ENCODE results near the gene TEX54. TPM values are rescaled to one million over a fixed set of nuclear protein-coding genes. Genes with fewer than 3 reads are reported as not detected.

Gene TEX54
- total and polyA plus RNA-seq, 2 of the 13 experiments (the other 11 are each of a cell fraction or from before 2014, with no cell fraction given): not detected

DNA sequence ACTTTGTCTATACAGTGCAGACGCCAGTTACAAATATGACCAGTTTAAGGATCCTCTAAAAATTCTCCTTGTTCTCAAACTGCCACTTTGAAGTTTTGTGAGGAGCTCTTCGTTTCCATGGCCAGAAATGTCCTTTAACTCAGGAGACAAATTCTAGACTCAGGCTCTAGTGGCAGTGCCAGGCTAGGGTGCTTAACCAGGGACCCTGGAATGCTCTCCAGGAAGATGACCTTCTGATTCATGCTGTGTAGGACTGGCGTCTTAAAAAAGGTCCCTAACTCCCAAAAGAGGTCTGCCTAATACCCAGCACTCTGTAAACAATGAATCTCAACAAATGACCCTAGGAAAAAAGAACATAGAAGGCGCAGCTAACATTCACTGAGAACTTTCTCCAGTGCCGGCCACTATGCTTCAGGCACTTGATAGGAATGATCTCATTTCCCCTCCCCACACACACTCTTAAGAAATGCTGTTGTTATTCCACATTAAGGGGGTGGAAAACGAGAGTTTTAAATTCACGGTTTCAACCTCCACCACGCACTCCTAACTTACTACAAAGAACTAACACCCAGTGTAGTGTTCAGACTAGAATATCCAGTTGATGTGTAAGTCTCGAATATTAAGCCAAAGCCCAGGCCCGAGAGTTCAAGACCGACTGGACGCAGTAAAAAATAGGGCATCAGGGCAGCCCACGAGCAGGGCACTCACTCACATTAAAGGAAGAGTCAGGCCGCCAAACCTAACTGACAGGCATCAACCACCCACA, 28.1 kb downstream of the TEX54 start:
- CTCF ChIA-PET (ENCODE audit: low intra/inter-chr PET ratio, low total read pairs): no interaction called here
- H2AFZ ChIP-seq (ENCODE audit: low read length): no peak overlapping the region
- intact Hi-C loops (cut with micrococcal nuclease; ENCODE audit: unreplicated experiment): loop anchor here (1.0 to 2.0 kb wide), 2 partner anchors 18 to 27 kb away; partner anchors contain the start of gene TMEM179B

More for the DNA sequence above, 28.1 kb downstream of the TEX54 start:
- no peak for FAIRE-seq
- Histone ChIP-seq H3K36me3 (replicated peaks in 1 of 2; ENCODE audit: control insufficient read depth in 1 of 2, insufficient read depth in 2 of 2, low read length in 2 of 2) (peaks cover 14 to 34% of the 10 kb centered on the region in 2 experiments), H3K79me2 (ENCODE audit: insufficient read depth, low read length) (peaks cover 18% of the 10 kb centered on the region), H3K27me3 (ENCODE audit: control insufficient read depth in 1 of 2, insufficient read depth in 2 of 2, low read length in 2 of 2) (no peaks in the 10 kb centered on the region; a peak in 1 of 5 replicates), H3K4me2 (ENCODE audit: low read depth, low read length) (peak overlapping the region; percentile 89), H3K9me3 (ENCODE audit: low read length) (no peaks in the 10 kb centered on the region), H3K9ac (ENCODE audit: insufficient read depth, low read depth, low read length) (peak overlapping the region; percentile 84), H3K4me1 (ENCODE audit: insufficient read depth, low read length) (peaks cover 23% of the 10 kb centered on the region), H3K27ac (ENCODE audit: extremely low read length, insufficient read depth, low read length) (peak overlapping the region; percentile 48), H3K4me3 (replicated peaks in 1 of 3; ENCODE audit: insufficient read depth in 1 of 3, low read depth in 2 of 3, low read length in 3 of 3) (peak overlapping the region; percentile 86 to 97 (median 92)), H4K20me1 (ENCODE audit: insufficient read depth, low read length) (no peaks in the 10 kb centered on the region; the same call in 1 of the 2 replicates)
- in situ Hi-C loops (cut with HindIII; ENCODE audit: extremely low pct_ligation_motif_present, low pct_unique_long_range_greater_than_20kb): no loop called here
- TF ChIP-seq HCFC1 (IDR thresholded peaks at IDR 0.05; ENCODE audit: low read depth, low read length) (no peak), IRF1 (CRISPR knock-in tag; IDR thresholded peaks at IDR 0.05; ENCODE audit: low read depth) (no peak), FOXO1 (CRISPR knock-in tag; IDR thresholded peaks at IDR 0.05) (no peak), ZNF878 (CRISPR knock-in tag; IDR thresholded peaks at IDR 0.05) (0 out of 2 replicates have a peak, but pooled peaks have one; percentile 4), ZFP90 (CRISPR knock-in tag; IDR thresholded peaks at IDR 0.05; ENCODE audit: borderline replicate concordance) (0 out of 2 replicates have a peak, but pooled peaks have one; percentile 13), TEF (CRISPR knock-in tag; IDR thresholded peaks at IDR 0.05) (0 out of 2 replicates have a peak, but pooled peaks have one; percentile 15), ZNF616 (CRISPR knock-in tag; IDR thresholded peaks at IDR 0.05; ENCODE audit: low read depth) (no peak), GABPA (IDR thresholded peaks at IDR 0.05; ENCODE audit: low read depth, low read length) (no peak), GABPA (CRISPR knock-in tag; IDR thresholded peaks at IDR 0.05; ENCODE audit: low read depth) (peak; percentile 5; the same call in 1 of the 2 replicates), MXD3 (CRISPR knock-in tag; IDR thresholded peaks at IDR 0.05) (no peak), CENPBD1 (CRISPR knock-in tag; IDR thresholded peaks at IDR 0.05; ENCODE audit: borderline replicate concordance, low read depth) (0 out of 2 replicates have a peak, but pooled peaks have one; percentile 11), STAG1 (CRISPR knock-in tag; IDR thresholded peaks at IDR 0.05) (no peak)
- TF ChIP-seq, protein P1, sequence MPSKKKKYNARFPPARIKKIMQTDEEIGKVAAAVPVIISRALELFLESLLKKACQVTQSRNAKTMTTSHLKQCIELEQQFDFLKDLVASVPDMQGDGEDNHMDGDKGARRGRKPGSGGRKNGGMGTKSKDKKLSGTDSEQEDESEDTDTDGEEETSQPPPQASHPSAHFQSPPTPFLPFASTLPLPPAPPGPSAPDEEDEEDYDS (CRISPR knock-in tag; IDR thresholded peaks at IDR 0.05): no peak
- POLR2A ChIA-PET: interaction anchor here (0.9 to 5.7 kb wide), 9 partner anchors 10 to 150 kb away, joined by 3 to 53 read pairs (median 4); partner anchors contain the start of genes STX5, TEX54, TMEM179B and WDR74
- DNase-seq (ENCODE audit: low spot score): no peak
- WGBS (ENCODE audit: low lambda C conversion rate): 5% methylated on average over 14 of the region's 14 CpGs
- peak; percentile 9; the same call in 2 of the 3 replicates for ATAC-seq
- BruUV-seq (replicated peaks): TSS peak; percentile 66
